IMR-90 (cell line): ENCODE results near the gene TTC23L. TPM values are rescaled to one million over a fixed set of nuclear protein-coding genes. Genes with fewer than 3 reads are reported as not detected.

Source experiments
- ATAC-seq: fragments of 200-7000 bp; cut with Tn5 transposase; 2 replicates; pipeline ENCODE4 v1.9.1; 2020; ENCODE audit warnings: low read depth, mild to moderate bottlenecking, moderate library complexity
- BruUV-seq: library from RNA; stranded (reverse); fragments of 400-500 nt; replicated peaks from 2 replicates; lab custom pipeline; 2021; lab: Mats Ljungman, UMichigan
- CTCF ChIA-PET: fragments of 300-600 bp; formaldehyde crosslinking; extraction: SDS; loops from one replicate; lab custom pipeline; 2021; ENCODE audit warnings: antibody characterized with exemption; lab: Yijun Ruan, JAX
- POLR2A ChIA-PET: fragments of 300-600 bp; sonication (Branson Sonifier 250); formaldehyde crosslinking; loops from one replicate; lab custom pipeline; 2022; ENCODE audit warnings: antibody characterized with exemption; ENCODE audit not compliant: unreplicated experiment; lab: Charles Lee
- DNase-seq: peaks from one replicate; pipeline ENCODE4 v3.0.0; 2013
- H2AFZ ChIP-seq: replicated peaks from 2 replicates; pipeline ENCODE3; 2013; ENCODE audit warnings: low read length, mild to moderate bottlenecking; ENCODE audit not compliant: poor library complexity
- H2AK5ac ChIP-seq: 2 replicates; pipeline ENCODE4 v1.6.1; 2013; ENCODE audit warnings: low read depth, low read length, inconsistent platforms
- H2AK9ac ChIP-seq: replicated peaks from 2 replicates; pipeline ENCODE3; 2013; ENCODE audit warnings: mild to moderate bottlenecking, low read depth, low read length, moderate library complexity; ENCODE audit not compliant: poor library complexity
- H2BK120ac ChIP-seq: 2 replicates; pipeline ENCODE4 v1.6.1; 2013; ENCODE audit warnings: low read depth, low read length, inconsistent platforms
- H2BK15ac ChIP-seq: 3 replicates; pipeline ENCODE4 v1.6.1; 2013; ENCODE audit warnings: low read depth, low read length, inconsistent platforms
- H2BK20ac ChIP-seq: 2 replicates; pipeline ENCODE4 v1.6.1; 2013; ENCODE audit warnings: low read depth, mild to moderate bottlenecking, inconsistent platforms, low read length, moderate library complexity
- H2BK5ac ChIP-seq: 2 replicates; pipeline ENCODE4 v1.6.1; 2013; ENCODE audit warnings: mild to moderate bottlenecking, low read depth, low read length, inconsistent platforms; ENCODE audit not compliant: poor library complexity, severe bottlenecking
- H3K14ac ChIP-seq: replicated peaks from 2 replicates; pipeline ENCODE4 v1.6.1; 2013; ENCODE audit warnings: low read depth, low read length, inconsistent platforms
- H3K18ac ChIP-seq: 2 replicates; pipeline ENCODE4 v1.6.1; 2013; ENCODE audit warnings: low read depth, low read length, control low read depth
- H3K23ac ChIP-seq: 2 replicates; pipeline ENCODE4 v1.6.1; 2013; ENCODE audit warnings: low read depth, low read length, inconsistent platforms
- H3K27ac ChIP-seq: 2 replicates; pipeline ENCODE4 v1.5.1; 2013; ENCODE audit warnings: mild to moderate bottlenecking, control low read depth, low read length; ENCODE audit not compliant: insufficient read depth
- H3K27me3 ChIP-seq: 2 replicates; pipeline ENCODE4 v1.6.1; 2013; ENCODE audit warnings: low read length; ENCODE audit not compliant: control insufficient read depth, insufficient read depth
- H3K36me3 ChIP-seq: 2 replicates; pipeline ENCODE4 v1.6.1; 2013; ENCODE audit warnings: low read length, mixed read lengths; ENCODE audit not compliant: control insufficient read depth, insufficient read depth
- H3K4ac ChIP-seq: 2 replicates; pipeline ENCODE4 v1.6.1; 2013; ENCODE audit warnings: low read depth, low read length, inconsistent platforms
- H3K4me1 ChIP-seq: 2 replicates; pipeline ENCODE4 v1.6.1; 2013; ENCODE audit warnings: low read length, mixed read lengths; ENCODE audit not compliant: control insufficient read depth, insufficient read depth
- H3K4me2 ChIP-seq: 2 replicates; pipeline ENCODE4 v1.6.1; 2013; ENCODE audit warnings: low read depth, mild to moderate bottlenecking, control low read depth, low read length, moderate library complexity
- H3K4me3 ChIP-seq: 2 replicates; pipeline ENCODE4 v1.5.1; 2013; ENCODE audit warnings: low read depth, mild to moderate bottlenecking, control low read depth, low read length, moderate library complexity; ENCODE audit not compliant: insufficient read depth
- H3K56ac ChIP-seq: 2 replicates; pipeline ENCODE4 v1.6.1; 2013; ENCODE audit warnings: low read length, inconsistent platforms; ENCODE audit not compliant: insufficient read depth; ENCODE audit errors: extremely low read depth
- H3K79me1 ChIP-seq, 2 experiments: 2 replicates each; pipeline ENCODE4 v1.6.1; 2013; ENCODE audit warnings: low read length in 2 of 2, inconsistent platforms in 1 of 2, low read depth in 1 of 2
- H3K9ac ChIP-seq: 2 replicates; pipeline ENCODE4 v1.6.1; 2013; ENCODE audit warnings: low read depth, low read length, control low read depth
- H3K9me1 ChIP-seq: 2 replicates; pipeline ENCODE4 v1.6.1; 2013; ENCODE audit warnings: low read length, inconsistent platforms; ENCODE audit not compliant: insufficient read depth
- H3K9me3 ChIP-seq: 2 replicates; pipeline ENCODE4 v1.6.1; 2013; ENCODE audit warnings: low read length; ENCODE audit not compliant: control insufficient read depth, insufficient read depth
- H4K20me1 ChIP-seq: 2 replicates; pipeline ENCODE4 v1.6.1; 2013; ENCODE audit warnings: low read length, inconsistent platforms; ENCODE audit not compliant: insufficient read depth
- H4K5ac ChIP-seq: 2 replicates; pipeline ENCODE4 v1.6.1; 2013; ENCODE audit warnings: mild to moderate bottlenecking, low read depth, low read length, control low read depth
- H4K8ac ChIP-seq, 2 experiments: 2 replicates each; pipeline ENCODE4 v1.6.1; 2013; ENCODE audit warnings: low read depth in 2 of 2, low read length in 2 of 2, control low read depth in 1 of 2, inconsistent platforms in 1 of 2
- H4K91ac ChIP-seq: 2 replicates; pipeline ENCODE4 v1.6.1; 2013; ENCODE audit warnings: low read depth, low read length, inconsistent platforms; ENCODE audit not compliant: insufficient read depth
- BHLHE40 ChIP-seq: fragments of 150-350 bp; IDR thresholded peaks from 2 replicates; pipeline ENCODE4 v1.6.1; 2016; ENCODE audit warnings: mild to moderate bottlenecking, low read depth, low read length
- CEBPB ChIP-seq: IDR thresholded peaks from 2 replicates; pipeline ENCODE4 v1.6.1; 2012; ENCODE audit warnings: low read depth, low read length, improper control_type of control experiment
- CHD1 ChIP-seq: IDR thresholded peaks from 2 replicates; pipeline ENCODE4 v1.6.1; 2012; ENCODE audit warnings: low read depth, low read length, improper control_type of control experiment
- CTCF ChIP-seq: conservative IDR thresholded peaks from 2 replicates; pipeline ENCODE4 v1.5.1; 2012; ENCODE audit warnings: mild to moderate bottlenecking, low read depth, low read length, improper control_type of control experiment
- ELK1 ChIP-seq: fragments of 150-350 bp; IDR thresholded peaks from 2 replicates; pipeline ENCODE4 v1.6.1; 2016; ENCODE audit warnings: low read depth, mild to moderate bottlenecking, low read length, moderate library complexity, borderline replicate concordance
- FOS ChIP-seq: fragments of 150-350 bp; IDR thresholded peaks from 2 replicates; pipeline ENCODE4 v1.6.1; 2016; ENCODE audit warnings: low read depth, low read length
- MAFK ChIP-seq: IDR thresholded peaks from 2 replicates; pipeline ENCODE4 v1.6.1; 2012; ENCODE audit warnings: low read depth, low read length, improper control_type of control experiment
- MAZ ChIP-seq: IDR thresholded peaks from 2 replicates; pipeline ENCODE4 v1.6.1; 2012; ENCODE audit warnings: low read depth, mild to moderate bottlenecking, low read length, improper control_type of control experiment, moderate library complexity, borderline replicate concordance
- MXI1 ChIP-seq: IDR thresholded peaks from 2 replicates; pipeline ENCODE4 v1.6.1; 2012; ENCODE audit warnings: low read depth, mild to moderate bottlenecking, low read length, moderate library complexity, borderline replicate concordance
- NFE2L2 ChIP-seq: fragments of 150-350 bp; IDR thresholded peaks from 2 replicates; pipeline ENCODE4 v1.6.1; 2016; ENCODE audit warnings: low read depth, mild to moderate bottlenecking, low read length
- POLR2A ChIP-seq: IDR thresholded peaks from 2 replicates; pipeline ENCODE4 v1.6.1; 2012; ENCODE audit warnings: mild to moderate bottlenecking, low read depth, low read length
- RAD21 ChIP-seq: IDR thresholded peaks from 2 replicates; pipeline ENCODE4 v1.6.1; 2012; ENCODE audit warnings: low read length, improper control_type of control experiment
- RCOR1 ChIP-seq: IDR thresholded peaks from 2 replicates; pipeline ENCODE4 v1.6.1; 2012; ENCODE audit warnings: mild to moderate bottlenecking, low read length, improper control_type of control experiment; ENCODE audit not compliant: insufficient replicate concordance
- RFX5 ChIP-seq: IDR thresholded peaks from 2 replicates; pipeline ENCODE4 v1.8.0; 2012; ENCODE audit warnings: low read depth, mild to moderate bottlenecking, low read length, moderate library complexity
- SMC3 ChIP-seq: fragments of 150-350 bp; IDR thresholded peaks from 2 replicates; pipeline ENCODE4 v1.6.1; 2016; ENCODE audit warnings: low read depth, mild to moderate bottlenecking, antibody characterized with exemption, low read length, moderate library complexity
- USF2 ChIP-seq: fragments of 150-350 bp; IDR thresholded peaks from 2 replicates; pipeline ENCODE4 v1.6.1; 2017; ENCODE audit warnings: mild to moderate bottlenecking, antibody characterized with exemption, low read length, low read depth
- WGBS, 2 experiments: methylation state at CpG; one replicate each; pipeline versions ENCODE4 v1.1.5 to v1.1.7; 2013; ENCODE audit warnings: missing lambda C conversion rate in 2 of 2; ENCODE audit not compliant: insufficient read length in 1 of 2; ENCODE audit errors: extremely low coverage in 2 of 2; 5-methylcytosine and 5-hydroxymethylcytosine counted together
- dilution Hi-C: fragments of 300-500 bp; cut with HindIII; formaldehyde crosslinking; loops from one replicate; pipeline ENCODE4 v1.14.3; 2018; ENCODE audit warnings: low sequenced_read_pairs; ENCODE audit not compliant: unreplicated experiment
- in situ Hi-C: fragments of 300-500 bp; cut with MboI; formaldehyde crosslinking; loops from 3 replicates; pipeline ENCODE4 v1.14.3; 2019; ENCODE audit warnings: low sequenced_read_pairs, inconsistent platforms, mixed read lengths
- intact Hi-C: fragments of 100-400 bp; cut with micrococcal nuclease; formaldehyde crosslinking; loops from 2 replicates; pipeline ENCODE4 v1.10.0; 2022
- polyA plus RNA-seq, 3 experiments: library from polyadenylated mRNA; depleted of rRNA; stranded (reverse); fragments of >200 nt; gene quantifications; 2 replicates each; pipeline ENCODE4 v1.2.3, GENCODE V29; 2012; ENCODE audit warnings: low replicate concordance in 1 of 3
- total RNA-seq: library from RNA; depleted of rRNA; stranded (reverse); fragments of >200 nt; gene quantifications from 2 replicates; pipeline ENCODE4 v1.2.3, GENCODE V29; 2012

Gene TTC23L
- total and polyA plus RNA-seq, 2 of the 4 experiments (the other 2 are of a cell fraction): under 0.01 TPM; not detected in 1

- H3K9me3 ChIP-seq: peaks cover 4% of the 10 kb centered on the region; the same call in 1 of the 2 replicates
- no peak overlapping the region for H4K91ac ChIP-seq
- H3K79me1 ChIP-seq: peaks cover 19 to 75% of the 10 kb centered on the region in 2 experiments
- no peak overlapping the region for H2BK120ac ChIP-seq
- no peak overlapping the region for H3K4me2 ChIP-seq
- ChIA-PET CTCF (no interaction called here), POLR2A (no interaction called here)
- intact Hi-C loops (no loop called here), dilution Hi-C loops (no loop called here), in situ Hi-C loops (no loop called here)
- no peak overlapping the region for H2AK5ac ChIP-seq
- no peak overlapping the region for H3K23ac ChIP-seq
- no peak overlapping the region for H2AFZ ChIP-seq
- H3K9ac ChIP-seq: no peak overlapping the region
- H4K8ac ChIP-seq: no peak overlapping the region
- H2BK5ac ChIP-seq: no peak overlapping the region
- no peak overlapping the region for H3K14ac ChIP-seq
- peaks cover 84% of the 10 kb centered on the region for H4K20me1 ChIP-seq
- H2BK15ac ChIP-seq: no peak overlapping the region
- ATAC-seq: no peak
- no peak overlapping the region for H3K4me3 ChIP-seq
- no TSS peak for BruUV-seq
- no peak overlapping the region for H4K5ac ChIP-seq
- no peak overlapping the region for H3K4ac ChIP-seq
- no peak overlapping the region for H2AK9ac ChIP-seq
- no peak overlapping the region for H2BK20ac ChIP-seq
- no peak overlapping the region for H3K56ac ChIP-seq
- H3K36me3 ChIP-seq: peaks cover 13% of the 10 kb centered on the region
- no peaks in the 10 kb centered on the region for H3K27me3 ChIP-seq
- no peak for DNase-seq
- WGBS, 2 experiments: no CpG with 5 or more reads among the region's 1 CpG
- H3K4me1 ChIP-seq: peaks cover 6% of the 10 kb centered on the region
- TF ChIP-seq RAD21: no peak
- no peak for TF ChIP-seq FOS
- TF ChIP-seq RCOR1: no peak
- TF ChIP-seq USF2: no peak
- no peak for TF ChIP-seq CHD1
- no peak for TF ChIP-seq BHLHE40
- TF ChIP-seq CTCF: no peak
- no peak for TF ChIP-seq ELK1
- no peak for TF ChIP-seq RFX5
- no peak for TF ChIP-seq SMC3
- no peak for TF ChIP-seq NFE2L2
- no peak for TF ChIP-seq MAFK
- no peak for TF ChIP-seq MAZ
- no peak for TF ChIP-seq CEBPB
- TF ChIP-seq MXI1: no peak
- no peak for TF ChIP-seq POLR2A
- H3K27ac ChIP-seq: no peak overlapping the region
- peaks cover 12% of the 10 kb centered on the region for H3K9me1 ChIP-seq
- H3K18ac ChIP-seq: no peak overlapping the region
Observed at GRCh38 chr5:34790069-34790468, 48.9 kb upstream of the TTC23L start.
